Muscle of arm (tissue), 14 donors: ENCODE results near the gene YOD1. TPM values are rescaled to one million over a fixed set of nuclear protein-coding genes. Genes with fewer than 3 reads are reported as not detected.

ENCODE experiments used
- DNase-seq: peaks from one replicate; pipeline ENCODE4 v3.0.0-alpha.2; 2013
- long read RNA-seq, 11 donors: transcript quantifications; one replicate each; lab custom pipeline, GENCODE V29; 2026
- polyA plus RNA-seq, 12 donors: library from polyadenylated mRNA; unstranded; fragments of 120-200 nt; gene quantifications; one replicate each; pipeline ENCODE4 v1.2.1, GENCODE V29; 2013; ENCODE audit not compliant: insufficient read length in 12 of 12

YOD1 gene
- polyA plus RNA-seq = 1 to 10 TPM in 11 of 12 donors, not detected in 1; 4.4 to 9.3 (median 7.3) TPM
- long read RNA-seq, donor 1, full-length matches to known transcripts = 3 of 3 reads
- long read RNA-seq, donor 1, partial matches to known transcripts = 0 of 3 reads
- long read RNA-seq, donor 1, other reads (novel, unspliced or antisense) = 0 of 3 reads
- long read RNA-seq, donor 2, full-length matches to known transcripts = 1 of 1 reads
- long read RNA-seq, donor 2, partial matches to known transcripts = 0 of 1 reads
- long read RNA-seq, donor 2, other reads (novel, unspliced or antisense) = 0 of 1 reads
- long read RNA-seq, donor 3, full-length matches to known transcripts = 2 of 2 reads
- long read RNA-seq, donor 3, partial matches to known transcripts = 0 of 2 reads
- long read RNA-seq, donor 3, other reads (novel, unspliced or antisense) = 0 of 2 reads
- long read RNA-seq, donor 4, full-length matches to known transcripts = 2 of 2 reads
- long read RNA-seq, donor 4, partial matches to known transcripts = 0 of 2 reads
- long read RNA-seq, donor 4, other reads (novel, unspliced or antisense) = 0 of 2 reads
- long read RNA-seq, donor 5, full-length matches to known transcripts = 3 of 3 reads
- long read RNA-seq, donor 5, partial matches to known transcripts = 0 of 3 reads
- long read RNA-seq, donor 5, other reads (novel, unspliced or antisense) = 0 of 3 reads
- long read RNA-seq, donor 6, full-length matches to known transcripts = 2 of 2 reads
- long read RNA-seq, donor 6, partial matches to known transcripts = 0 of 2 reads
- long read RNA-seq, donor 6, other reads (novel, unspliced or antisense) = 0 of 2 reads
- long read RNA-seq, donor 7, full-length matches to known transcripts = 1 of 1 reads
- long read RNA-seq, donor 7, partial matches to known transcripts = 0 of 1 reads
- long read RNA-seq, donor 7, other reads (novel, unspliced or antisense) = 0 of 1 reads
- long read RNA-seq, donor 8, full-length matches to known transcripts = 2 of 2 reads
- long read RNA-seq, donor 8, partial matches to known transcripts = 0 of 2 reads
- long read RNA-seq, donor 8, other reads (novel, unspliced or antisense) = 0 of 2 reads
- long read RNA-seq, donor 9, full-length matches to known transcripts = 3 of 3 reads
- long read RNA-seq, donor 9, partial matches to known transcripts = 0 of 3 reads
- long read RNA-seq, donor 9, other reads (novel, unspliced or antisense) = 0 of 3 reads
- long read RNA-seq, donor 10 = 0 reads
- long read RNA-seq, donor 11, full-length matches to known transcripts = 3 of 3 reads
- long read RNA-seq, donor 11, partial matches to known transcripts = 0 of 3 reads
- long read RNA-seq, donor 11, other reads (novel, unspliced or antisense) = 0 of 3 reads

GRCh38 chr1:207051191-207051943 lies at the start of gene YOD1:
YOD1 (minus strand) TSS chr1:207051208; CDS start chr1:207051030, 178 bp downstream.
- no peak for DNase-seq

GRCh38 chr1:207097871-207098324 lies 46.9 kb upstream of the YOD1 start:
- no peak for DNase-seq

GRCh38 chr1:207093944-207094343 lies 42.9 kb upstream of the YOD1 start:
- DNase-seq = no peak

- no peak for DNase-seq
Measured at GRCh38 chr1:207091200-207091908, 40.3 kb upstream of the YOD1 start.

- no peak for DNase-seq
Measured at GRCh38 chr1:207089627-207090355, 38.8 kb upstream of the YOD1 start.

- no peak for DNase-seq
Measured at GRCh38 chr1:207088701-207089626, 38.0 kb upstream of the YOD1 start, which contains the start of gene C4BPB. C4BPB (plus strand) TSS chr1:207088860; CDS start chr1:207089532, 672 bp downstream.

- DNase-seq = no peak
Measured at GRCh38 chr1:207088161-207088560, 37.2 kb upstream of the YOD1 start.

GRCh38 chr1:207085887-207086286 lies 34.9 kb upstream of the YOD1 start:
- DNase-seq = no peak

- DNase-seq = peak; percentile 46
Measured at GRCh38 chr1:207084701-207085180, 33.7 kb upstream of the YOD1 start.

GRCh38 chr1:207084232-207084631 lies 33.2 kb upstream of the YOD1 start:
- no peak for DNase-seq

- no peak for DNase-seq
Measured at GRCh38 chr1:207081806-207082205, 30.8 kb upstream of the YOD1 start.

GRCh38 chr1:207081088-207081487 lies 30.1 kb upstream of the YOD1 start:
- no peak for DNase-seq

- DNase-seq = no peak
Measured at GRCh38 chr1:207079706-207080241, 28.8 kb upstream of the YOD1 start.

- DNase-seq = no peak
Measured at GRCh38 chr1:207078578-207079132, 27.6 kb upstream of the YOD1 start.

GRCh38 chr1:207077470-207078377 lies 26.7 kb upstream of the YOD1 start:
- DNase-seq = peak; percentile 83

GRCh38 chr1:207077012-207077411 lies 26.0 kb upstream of the YOD1 start:
- no peak for DNase-seq
